ENCODE results near the gene LST1. TPM values are rescaled to one million over a fixed set of nuclear protein-coding genes. Genes with fewer than 3 reads are reported as not detected.

Gene LST1
- total RNA-seq, 1 donor, result not detected

GRCh38 chr6:31580807-31581433, 5.2 kb upstream of the LST1 start:
- Histone ChIP-seq H3K4me2 (ENCODE audit: insufficient read depth, low read length) (peak overlapping the region; percentile 97), H3K36me3 (ENCODE audit: insufficient read depth, low read length) (no peaks in the 10 kb centered on the region), H2AFZ (ENCODE audit: low read length) (peak overlapping the region; percentile 98), H3K4me3 (ENCODE audit: insufficient read depth, low read length) (peak overlapping the region; percentile 95), H4K20me1 (ENCODE audit: insufficient read depth, low read length) (no peaks in the 10 kb centered on the region), H3K27me3 (ENCODE audit: insufficient read depth, low read length) (no peaks in the 10 kb centered on the region), H3K79me2 (ENCODE audit: insufficient read depth, low read length) (no peaks in the 10 kb centered on the region), H3K9me3 (ENCODE audit: low read depth, low read length) (no peaks in the 10 kb centered on the region), H3K4me1 (ENCODE audit: insufficient read depth, low read length) (peaks cover 12% of the 10 kb centered on the region), H3K27ac (ENCODE audit: low read depth, low read length) (peak overlapping the region; percentile 48)
- DNase-seq (ENCODE audit: insufficient read length, low spot score, missing footprints), result peak; percentile 99
- TF ChIP-seq, protein P1, sequence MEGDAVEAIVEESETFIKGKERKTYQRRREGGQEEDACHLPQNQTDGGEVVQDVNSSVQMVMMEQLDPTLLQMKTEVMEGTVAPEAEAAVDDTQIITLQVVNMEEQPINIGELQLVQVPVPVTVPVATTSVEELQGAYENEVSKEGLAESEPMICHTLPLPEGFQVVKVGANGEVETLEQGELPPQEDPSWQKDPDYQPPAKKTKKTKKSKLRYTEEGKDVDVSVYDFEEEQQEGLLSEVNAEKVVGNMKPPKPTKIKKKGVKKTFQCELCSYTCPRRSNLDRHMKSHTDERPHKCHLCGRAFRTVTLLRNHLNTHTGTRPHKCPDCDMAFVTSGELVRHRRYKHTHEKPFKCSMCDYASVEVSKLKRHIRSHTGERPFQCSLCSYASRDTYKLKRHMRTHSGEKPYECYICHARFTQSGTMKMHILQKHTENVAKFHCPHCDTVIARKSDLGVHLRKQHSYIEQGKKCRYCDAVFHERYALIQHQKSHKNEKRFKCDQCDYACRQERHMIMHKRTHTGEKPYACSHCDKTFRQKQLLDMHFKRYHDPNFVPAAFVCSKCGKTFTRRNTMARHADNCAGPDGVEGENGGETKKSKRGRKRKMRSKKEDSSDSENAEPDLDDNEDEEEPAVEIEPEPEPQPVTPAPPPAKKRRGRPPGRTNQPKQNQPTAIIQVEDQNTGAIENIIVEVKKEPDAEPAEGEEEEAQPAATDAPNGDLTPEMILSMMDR (IDR thresholded peaks at IDR 0.05; ENCODE audit: extremely low read depth, low read depth, low read length), result peak; percentile 81

DNA sequence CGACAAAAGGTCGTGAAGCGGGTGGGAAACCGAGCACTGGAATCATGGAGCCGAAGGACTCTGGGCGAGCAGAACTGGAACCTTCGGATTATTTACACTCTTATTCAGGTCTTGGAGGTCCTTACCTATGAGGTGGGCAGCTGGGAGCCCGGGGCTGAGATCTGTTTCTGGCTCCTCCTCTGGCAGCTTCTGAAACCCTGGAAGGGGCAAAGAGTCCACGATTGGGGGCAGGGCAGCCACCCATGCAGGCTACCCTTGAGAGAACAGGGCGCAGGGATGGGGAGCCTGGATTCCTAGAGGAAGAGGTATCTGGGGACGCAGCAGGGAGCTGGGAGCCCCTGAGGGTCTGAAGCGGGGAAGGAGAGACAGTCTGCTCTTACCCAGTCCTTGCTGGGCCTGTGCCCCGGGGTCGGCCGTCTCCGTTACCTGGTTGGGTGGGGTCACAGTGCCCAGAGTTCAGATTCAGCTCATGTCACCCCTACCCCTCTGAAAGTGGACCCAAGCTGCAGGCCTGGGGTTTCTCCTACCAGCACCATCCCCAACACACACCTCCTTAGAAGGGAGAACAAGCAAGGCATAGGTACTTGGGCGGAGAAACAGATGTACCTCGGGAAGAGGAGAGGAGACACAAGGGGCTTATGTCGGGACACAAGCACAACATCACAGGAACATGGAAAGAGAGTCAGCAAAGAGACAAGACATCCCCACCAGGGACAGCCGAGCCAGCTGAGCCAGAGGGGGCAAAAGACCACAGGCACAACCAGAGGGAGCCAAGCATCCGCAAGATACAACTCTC, 4.4 kb upstream of the LST1 start:
- H3K9me3 ChIP-seq (ENCODE audit: low read depth, low read length), result no peaks in the 10 kb centered on the region
- peak overlapping the region; percentile 48 for H3K27ac ChIP-seq (ENCODE audit: low read depth, low read length)

GRCh38 chr6:31582230-31582643, 3.8 kb upstream of the LST1 start, which contains the start of gene LTB:
Gene LTB (minus strand): TSS chr6:31582424. CDS start chr6:31582417, 7 bp downstream.
- Histone ChIP-seq H3K36me3 (ENCODE audit: insufficient read depth, low read length) (no peaks in the 10 kb centered on the region), H3K4me3 (ENCODE audit: insufficient read depth, low read length) (peak within 1 kb of the TSS; percentile 95), H3K4me2 (ENCODE audit: insufficient read depth, low read length) (peak within 1 kb of the TSS; percentile 97), H3K79me2 (ENCODE audit: insufficient read depth, low read length) (no peaks in the 10 kb centered on the region), H3K27ac (ENCODE audit: low read depth, low read length) (peak within 1 kb of the TSS; percentile 48), H4K20me1 (ENCODE audit: insufficient read depth, low read length) (no peaks in the 10 kb centered on the region), H2AFZ (ENCODE audit: low read length) (peak within 1 kb of the TSS; percentile 98), H3K27me3 (ENCODE audit: insufficient read depth, low read length) (no peaks in the 10 kb centered on the region), H3K9me3 (ENCODE audit: low read depth, low read length) (no peaks in the 10 kb centered on the region), H3K4me1 (ENCODE audit: insufficient read depth, low read length) (peaks cover 12% of the 10 kb centered on the region)
- TF ChIP-seq, protein P1 (IDR thresholded peaks at IDR 0.05; ENCODE audit: extremely low read depth, low read depth, low read length), result no peak
- DNase-seq (ENCODE audit: insufficient read length, low spot score, missing footprints), result peak; percentile 54

More for the DNA sequence above, 4.4 kb upstream of the LST1 start:
- Histone ChIP-seq H3K4me2 (ENCODE audit: insufficient read depth, low read length) (peak overlapping the region; percentile 97), H3K27me3 (ENCODE audit: insufficient read depth, low read length) (no peaks in the 10 kb centered on the region), H3K79me2 (ENCODE audit: insufficient read depth, low read length) (no peaks in the 10 kb centered on the region), H3K4me3 (ENCODE audit: insufficient read depth, low read length) (peak overlapping the region; percentile 95), H4K20me1 (ENCODE audit: insufficient read depth, low read length) (no peaks in the 10 kb centered on the region), H2AFZ (ENCODE audit: low read length) (peak overlapping the region; percentile 98), H3K36me3 (ENCODE audit: insufficient read depth, low read length) (no peaks in the 10 kb centered on the region), H3K4me1 (ENCODE audit: insufficient read depth, low read length) (peaks cover 12% of the 10 kb centered on the region)
- TF ChIP-seq, protein P1 (IDR thresholded peaks at IDR 0.05; ENCODE audit: extremely low read depth, low read depth, low read length), result no peak
- peak; percentile 77 for DNase-seq (ENCODE audit: insufficient read length, low spot score, missing footprints)

GRCh38 chr6:31585491-31585890, 586 bp upstream of the LST1 start:
- H3K4me3 ChIP-seq (ENCODE audit: insufficient read depth, low read length), result no peak overlapping the region
- H2AFZ ChIP-seq (ENCODE audit: low read length), result no peak overlapping the region
- no peaks in the 10 kb centered on the region for H3K9me3 ChIP-seq (ENCODE audit: low read depth, low read length)
- H3K4me1 ChIP-seq (ENCODE audit: insufficient read depth, low read length), result peaks cover 15% of the 10 kb centered on the region
- H3K27me3 ChIP-seq (ENCODE audit: insufficient read depth, low read length), result no peaks in the 10 kb centered on the region
- H3K4me2 ChIP-seq (ENCODE audit: insufficient read depth, low read length), result no peak overlapping the region
- no peaks in the 10 kb centered on the region for H3K79me2 ChIP-seq (ENCODE audit: insufficient read depth, low read length)
- DNase-seq (ENCODE audit: insufficient read length, low spot score, missing footprints), result peak; percentile 30
- TF ChIP-seq, protein P1 (IDR thresholded peaks at IDR 0.05; ENCODE audit: extremely low read depth, low read depth, low read length), result peak; percentile 34
- H3K27ac ChIP-seq (ENCODE audit: low read depth, low read length), result no peak overlapping the region
- H4K20me1 ChIP-seq (ENCODE audit: insufficient read depth, low read length), result no peaks in the 10 kb centered on the region
- H3K36me3 ChIP-seq (ENCODE audit: insufficient read depth, low read length), result no peaks in the 10 kb centered on the region

Data from osteoblast (primary cell).